Measurements from ENCODE around the gene SYNCRIP. TPM values are rescaled to one million over a fixed set of nuclear protein-coding genes. Genes with fewer than 3 reads are reported as not detected.

The SYNCRIP gene
- total and polyA plus RNA-seq, 2 of the 13 experiments (the other 11 are each of a cell fraction or from before 2014, with no cell fraction given), result 8.1 to 112 TPM

DNA sequence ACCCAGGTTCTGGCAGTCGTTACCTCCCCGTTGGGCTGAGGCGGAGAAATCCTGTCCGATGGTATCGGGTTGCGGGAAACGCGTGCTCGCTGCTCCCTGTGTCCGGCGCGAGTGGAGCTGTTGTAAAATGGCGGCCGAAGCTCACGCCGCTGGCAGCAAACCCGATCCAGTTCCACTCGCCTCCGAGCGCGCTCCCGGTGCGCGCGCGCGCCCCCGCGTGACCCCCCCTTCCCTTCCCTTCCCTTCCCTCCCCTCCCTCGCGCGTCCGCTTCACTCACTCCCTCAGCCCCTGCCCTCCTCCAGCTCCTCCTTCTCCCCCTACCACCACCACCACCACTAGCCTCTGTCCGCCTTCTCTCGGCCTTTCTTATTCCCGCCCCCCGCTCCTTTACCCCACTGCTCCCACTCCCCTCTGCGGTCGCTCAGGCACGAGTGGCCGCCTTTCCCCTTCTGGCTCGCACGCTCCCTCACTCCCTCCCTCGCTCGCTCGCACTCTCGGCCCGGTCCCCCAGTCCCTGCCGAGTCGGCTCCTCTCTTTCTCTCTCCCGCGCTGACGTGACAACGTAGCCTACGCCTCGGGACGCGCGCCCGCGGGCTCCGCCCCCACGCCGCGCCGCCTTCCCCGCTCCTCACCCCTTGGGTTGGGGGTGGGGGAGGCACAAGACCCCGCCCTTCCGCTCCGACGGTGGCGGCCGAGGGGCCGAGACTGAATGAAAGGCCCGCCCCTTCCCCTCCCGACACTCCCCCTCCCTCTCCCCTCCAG is at the start of gene SYNCRIP (continued):
- no peak for TF ChIP-seq PRPF4 (IDR thresholded peaks at IDR 0.05; ENCODE audit: low read depth, low read length, poor library complexity, severe bottlenecking)
- TF ChIP-seq, protein P1, sequence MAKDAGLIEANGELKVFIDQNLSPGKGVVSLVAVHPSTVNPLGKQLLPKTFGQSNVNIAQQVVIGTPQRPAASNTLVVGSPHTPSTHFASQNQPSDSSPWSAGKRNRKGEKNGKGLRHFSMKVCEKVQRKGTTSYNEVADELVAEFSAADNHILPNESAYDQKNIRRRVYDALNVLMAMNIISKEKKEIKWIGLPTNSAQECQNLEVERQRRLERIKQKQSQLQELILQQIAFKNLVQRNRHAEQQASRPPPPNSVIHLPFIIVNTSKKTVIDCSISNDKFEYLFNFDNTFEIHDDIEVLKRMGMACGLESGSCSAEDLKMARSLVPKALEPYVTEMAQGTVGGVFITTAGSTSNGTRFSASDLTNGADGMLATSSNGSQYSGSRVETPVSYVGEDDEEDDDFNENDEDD (CRISPR knock-in tag; IDR thresholded peaks at IDR 0.05; ENCODE audit: borderline replicate concordance), result peak; percentile 80; the same call in 1 of the 2 replicates
- 0 out of 2 replicates have a peak, but pooled peaks have one; percentile 34 for TF ChIP-seq POLR2AphosphoS2 (IDR thresholded peaks at IDR 0.05; ENCODE audit: low read depth, low read length)
- TF ChIP-seq, protein P2, sequence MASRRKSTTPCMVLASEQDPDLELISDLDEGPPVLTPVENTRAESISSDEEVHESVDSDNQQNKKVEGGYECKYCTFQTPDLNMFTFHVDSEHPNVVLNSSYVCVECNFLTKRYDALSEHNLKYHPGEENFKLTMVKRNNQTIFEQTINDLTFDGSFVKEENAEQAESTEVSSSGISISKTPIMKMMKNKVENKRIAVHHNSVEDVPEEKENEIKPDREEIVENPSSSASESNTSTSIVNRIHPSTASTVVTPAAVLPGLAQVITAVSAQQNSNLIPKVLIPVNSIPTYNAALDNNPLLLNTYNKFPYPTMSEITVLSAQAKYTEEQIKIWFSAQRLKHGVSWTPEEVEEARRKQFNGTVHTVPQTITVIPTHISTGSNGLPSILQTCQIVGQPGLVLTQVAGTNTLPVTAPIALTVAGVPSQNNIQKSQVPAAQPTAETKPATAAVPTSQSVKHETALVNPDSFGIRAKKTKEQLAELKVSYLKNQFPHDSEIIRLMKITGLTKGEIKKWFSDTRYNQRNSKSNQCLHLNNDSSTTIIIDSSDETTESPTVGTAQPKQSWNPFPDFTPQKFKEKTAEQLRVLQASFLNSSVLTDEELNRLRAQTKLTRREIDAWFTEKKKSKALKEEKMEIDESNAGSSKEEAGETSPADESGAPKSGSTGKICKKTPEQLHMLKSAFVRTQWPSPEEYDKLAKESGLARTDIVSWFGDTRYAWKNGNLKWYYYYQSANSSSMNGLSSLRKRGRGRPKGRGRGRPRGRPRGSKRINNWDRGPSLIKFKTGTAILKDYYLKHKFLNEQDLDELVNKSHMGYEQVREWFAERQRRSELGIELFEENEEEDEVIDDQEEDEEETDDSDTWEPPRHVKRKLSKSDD (CRISPR knock-in tag; IDR thresholded peaks at IDR 0.05; ENCODE audit: low read depth), result no peak
- no peak for TF ChIP-seq JDP2 (CRISPR knock-in tag; IDR thresholded peaks at IDR 0.05; ENCODE audit: borderline replicate concordance)
- no peak for TF ChIP-seq RARG (CRISPR knock-in tag; IDR thresholded peaks at IDR 0.05; ENCODE audit: low read depth)
- TF ChIP-seq XRCC5 (optimal IDR thresholded peaks at IDR 0.05; ENCODE audit: low read length), result no peak
- TF ChIP-seq ZNF296 (CRISPR knock-in tag; conservative IDR thresholded peaks at IDR 0.05), result no peak
- peak; percentile 45; the same call in 1 of the 2 replicates for TF ChIP-seq TBX3 (IDR thresholded peaks at IDR 0.05; ENCODE audit: borderline replicate concordance)
- TF ChIP-seq ZFP36 (IDR thresholded peaks at IDR 0.05; ENCODE audit: borderline replicate concordance, low read depth, low read length, partially characterized antibody), result no peak
- no peak for TF ChIP-seq ZBTB21 (CRISPR knock-in tag; IDR thresholded peaks at IDR 0.05)
- TF ChIP-seq U2AF2 (IDR thresholded peaks at IDR 0.05; ENCODE audit: low read depth, low read length), result no peak
- peak; percentile 66 for TF ChIP-seq HOXD1 (CRISPR knock-in tag; IDR thresholded peaks at IDR 0.05)
- no peak for TF ChIP-seq ZNF354B (CRISPR knock-in tag; IDR thresholded peaks at IDR 0.05)
- TF ChIP-seq ZC3H13 (CRISPR knock-in tag; IDR thresholded peaks at IDR 0.05), result peak; percentile 36
- TF ChIP-seq ZNF660 (CRISPR knock-in tag; IDR thresholded peaks at IDR 0.05; ENCODE audit: borderline replicate concordance, low read depth), result no peak
- no peak for TF ChIP-seq CAMTA2 (CRISPR knock-in tag; IDR thresholded peaks at IDR 0.05; ENCODE audit: borderline replicate concordance)
- TF ChIP-seq, protein P3, sequence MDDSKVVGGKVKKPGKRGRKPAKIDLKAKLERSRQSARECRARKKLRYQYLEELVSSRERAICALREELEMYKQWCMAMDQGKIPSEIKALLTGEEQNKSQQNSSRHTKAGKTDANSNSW (CRISPR knock-in tag; IDR thresholded peaks at IDR 0.05; ENCODE audit: borderline replicate concordance), result no peak
- no peak for TF ChIP-seq YEATS2 (CRISPR knock-in tag; IDR thresholded peaks at IDR 0.05; ENCODE audit: borderline replicate concordance)
- TF ChIP-seq ZFP36L2 (CRISPR knock-in tag; IDR thresholded peaks at IDR 0.05), result no peak
- TF ChIP-seq EP300 (IDR thresholded peaks at IDR 0.05; ENCODE audit: low read depth in 2 of 2, low read length in 2 of 2), result peak in 1 of 2 experiments; percentile 30; a peak in 1 of 4 replicates
- no peak for TF ChIP-seq EP300 (CRISPR knock-in tag; IDR thresholded peaks at IDR 0.05; ENCODE audit: borderline replicate concordance)
- 0 out of 2 replicates have a peak, but pooled peaks have one; percentile 23 for TF ChIP-seq ZNF451 (CRISPR knock-in tag; IDR thresholded peaks at IDR 0.05)
- TF ChIP-seq, protein P4, sequence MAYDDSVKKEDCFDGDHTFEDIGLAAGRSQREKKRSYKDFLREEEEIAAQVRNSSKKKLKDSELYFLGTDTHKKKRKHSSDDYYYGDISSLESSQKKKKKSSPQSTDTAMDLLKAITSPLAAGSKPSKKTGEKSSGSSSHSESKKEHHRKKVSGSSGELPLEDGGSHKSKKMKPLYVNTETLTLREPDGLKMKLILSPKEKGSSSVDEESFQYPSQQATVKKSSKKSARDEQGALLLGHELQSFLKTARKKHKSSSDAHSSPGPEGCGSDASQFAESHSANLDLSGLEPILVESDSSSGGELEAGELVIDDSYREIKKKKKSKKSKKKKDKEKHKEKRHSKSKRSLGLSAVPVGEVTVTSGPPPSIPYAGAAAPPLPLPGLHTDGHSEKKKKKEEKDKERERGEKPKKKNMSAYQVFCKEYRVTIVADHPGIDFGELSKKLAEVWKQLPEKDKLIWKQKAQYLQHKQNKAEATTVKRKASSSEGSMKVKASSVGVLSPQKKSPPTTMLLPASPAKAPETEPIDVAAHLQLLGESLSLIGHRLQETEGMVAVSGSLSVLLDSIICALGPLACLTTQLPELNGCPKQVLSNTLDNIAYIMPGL (CRISPR knock-in tag; IDR thresholded peaks at IDR 0.05; ENCODE audit: borderline replicate concordance in 1 of 2, low read depth in 1 of 2), result peak; percentile 14 to 87; a peak in 2 of 4 replicates

All from HepG2 (cell line).